Gastroesophageal sphincter (tissue), 4 donors: Measurements from ENCODE around the gene PSME3. TPM values are rescaled to one million over a fixed set of nuclear protein-coding genes. Genes with fewer than 3 reads are reported as not detected.
"Not testable (repeated sequence)": the region's sequence is repeated elsewhere in the genome, so short reads cannot be mapped to it uniquely, and the experiment has no call there.

Source experiments
- ATAC-seq: fragments of 150-250 bp; one replicate; pipeline ENCODE4 v1.9.1; 2016; ENCODE audit warnings: mild to moderate bottlenecking, moderate library complexity
- H3K27ac ChIP-seq, 4 donors: fragments of 200-600 bp; sonication (generic) in 3 of 4; 1 replicate in 3 of 4; 2 replicates in 1 of 4; pipeline ENCODE4 v1.5.1; 2016 to 2019
- H3K27me3 ChIP-seq: fragments of 200-600 bp; sonication (generic); one replicate; pipeline ENCODE4 v1.5.1; 2019
- H3K36me3 ChIP-seq, 2 donors: fragments of 200-600 bp; sonication (generic); one replicate each; pipeline ENCODE4 v1.5.1; 2019; ENCODE audit warnings: control low read depth in 1 of 2
- H3K4me1 ChIP-seq, 3 donors: fragments of 200-600 bp; sonication (generic); 1 replicate in 2 of 3; 2 replicates in 1 of 3; pipeline ENCODE4 v1.5.1; 2016 to 2019; ENCODE audit warnings: control low read depth in 2 of 3
- H3K4me3 ChIP-seq, 2 donors: fragments of 200-600 bp; sonication (generic); one replicate each; pipeline ENCODE4 v1.5.1; 2019; ENCODE audit warnings: mild to moderate bottlenecking in 1 of 2, moderate library complexity in 1 of 2
- H3K9me3 ChIP-seq, 3 donors: fragments of 200-600 bp; sonication (generic); one replicate each; pipeline ENCODE4 v1.5.1; 2017 to 2019; ENCODE audit warnings: control low read depth in 2 of 3
- CTCF ChIP-seq, 4 experiments: fragments of 200-600 bp in 2 of 4; fragments of 450-650 bp in 2 of 4; sonication (generic) in 1 of 4; IDR thresholded peaks; one replicate each; pipeline ENCODE4 v1.5.1; 2017 to 2019; ENCODE audit warnings: antibody characterized with exemption in 4 of 4, mild to moderate bottlenecking in 2 of 4, moderate library complexity in 2 of 4
- EP300 ChIP-seq: sonication (generic); formaldehyde crosslinking; IDR thresholded peaks from one replicate; pipeline ENCODE4 v1.6.1; 2017; ENCODE audit warnings: antibody characterized with exemption, mild to moderate bottlenecking
- POLR2A ChIP-seq, 2 donors: fragments of 450-650 bp; IDR thresholded peaks; one replicate each; pipeline ENCODE4 v1.6.1; 2017; ENCODE audit warnings: antibody characterized with exemption in 2 of 2, mild to moderate bottlenecking in 2 of 2, moderate library complexity in 1 of 2
- POLR2AphosphoS5 ChIP-seq: sonication (generic); formaldehyde crosslinking; IDR thresholded peaks from one replicate; pipeline ENCODE4 v1.6.1; 2017; ENCODE audit warnings: antibody characterized with exemption
- WGBS, 2 donors: methylation state at CpG; one replicate each; pipeline ENCODE4 v1.1.5; 2018; ENCODE audit warnings: low coverage in 1 of 2; 5-methylcytosine and 5-hydroxymethylcytosine counted together
- total RNA-seq, 4 donors: library from RNA; depleted of rRNA; stranded (reverse); fragments of >200 nt; gene quantifications; one replicate each; pipeline ENCODE4 v1.1.0, GENCODE V29; 2016

The PSME3 gene
- total RNA-seq, 4 donors from 2014 or later: 60.7 to 109 (median 82.0) TPM

- Histone ChIP-seq H3K27ac (no peak overlapping the region), H3K27me3 (no peaks in the 10 kb centered on the region), H3K9me3 (no peaks in the 10 kb centered on the region), H3K36me3 (peaks cover 0 to 55% of the 10 kb centered on the region in 2 donors), H3K4me3 (no peak overlapping the region), H3K4me1 (peaks cover 0 to 14% (median 0%) of the 10 kb centered on the region in 3 donors)
- ATAC-seq: no peak
- no peak for TF ChIP-seq POLR2AphosphoS5
- TF ChIP-seq POLR2A (IDR thresholded peaks at IDR 0.05): no peak
- no peak for TF ChIP-seq CTCF (IDR thresholded peaks at IDR 0.05)
- no peak for TF ChIP-seq EP300
- 90 to 93% methylated on average over 2 to 7 of the region's 12 CpGs for WGBS, 2 donors
Measured at GRCh38 chr17:42868338-42868737, 35.1 kb downstream of the PSME3 start.

GRCh38 chr17:42871647-42872046 is 38.5 kb downstream of the PSME3 start:
- Histone ChIP-seq H3K9me3 (no peaks in the 10 kb centered on the region), H3K36me3 (peaks cover 0 to 55% of the 10 kb centered on the region in 2 donors), H3K4me1 (no peaks in the 10 kb centered on the region), H3K4me3 (no peak overlapping the region), H3K27ac (no peak overlapping the region), H3K27me3 (no peaks in the 10 kb centered on the region)
- no peak for ATAC-seq
- TF ChIP-seq POLR2AphosphoS5: no peak
- no peak for TF ChIP-seq EP300
- 73 to 94% methylated on average over 2 to 4 of the region's 4 CpGs for WGBS, 2 donors

GRCh38 chr17:42872251-42872965 is 39.2 kb downstream of the PSME3 start:
- TF ChIP-seq POLR2AphosphoS5 (no peak), POLR2A (IDR thresholded peaks at IDR 0.05) (no peak), CTCF (IDR thresholded peaks at IDR 0.05) (no peak), EP300 (no peak)
- Histone ChIP-seq H3K4me3 (no peak overlapping the region), H3K36me3 (peaks cover 0 to 53% of the 10 kb centered on the region in 2 donors), H3K9me3 (no peaks in the 10 kb centered on the region), H3K4me1 (no peaks in the 10 kb centered on the region), H3K27me3 (no peaks in the 10 kb centered on the region), H3K27ac (no peak overlapping the region)
- WGBS, 2 donors: 90 to 100% methylated on average over 1 to 2 of the region's 13 CpGs
- no peak for ATAC-seq

- 60 to 82% methylated on average over 2 to 3 of the region's 6 CpGs for WGBS, 2 donors
- no peaks in the 10 kb centered on the region for H3K27me3 ChIP-seq
- H3K27ac ChIP-seq: no peak overlapping the region
Measured at GRCh38 chr17:42873315-42873714, 40.1 kb downstream of the PSME3 start.

GRCh38 chr17:42873932-42874695 is 40.9 kb downstream of the PSME3 start:
- 73 to 81% methylated on average over 2 to 5 of the region's 12 CpGs for WGBS, 2 donors
- H3K27me3 ChIP-seq, H3K9me3 ChIP-seq, H3K4me1 ChIP-seq, H3K27ac ChIP-seq, ATAC-seq, H3K4me3 ChIP-seq: not testable (repeated sequence)
- H3K36me3 ChIP-seq: peaks cover 0 to 42% of the 10 kb centered on the region in 2 donors

More at GRCh38 chr17:42873315-42873714, 40.1 kb downstream of the PSME3 start:
- ATAC-seq: no peak
- TF ChIP-seq POLR2A (IDR thresholded peaks at IDR 0.05) (no peak), EP300 (no peak), CTCF (IDR thresholded peaks at IDR 0.05) (no peak), POLR2AphosphoS5 (no peak)
- no peak overlapping the region for H3K4me3 ChIP-seq
- no peaks in the 10 kb centered on the region for H3K4me1 ChIP-seq
- H3K9me3 ChIP-seq: no peaks in the 10 kb centered on the region
- peaks cover 0 to 47% of the 10 kb centered on the region in 2 donors for H3K36me3 ChIP-seq

- TF ChIP-seq POLR2A (IDR thresholded peaks at IDR 0.05) (no peak), POLR2AphosphoS5 (no peak), EP300 (no peak), CTCF (IDR thresholded peaks at IDR 0.05) (no peak)
- Histone ChIP-seq H3K9me3 (no peaks in the 10 kb centered on the region), H3K4me3 (no peak overlapping the region), H3K4me1 (no peaks in the 10 kb centered on the region), H3K27me3 (no peaks in the 10 kb centered on the region), H3K36me3 (peaks cover 0 to 26% of the 10 kb centered on the region in 2 donors), H3K27ac (no peak overlapping the region)
- no peak for ATAC-seq
- WGBS, 2 donors: 96% methylated on average over 6 of the region's 10 CpGs; no CpG with 5 or more reads in 1 of the 2 donors
Measured at GRCh38 chr17:42877037-42877436, 43.8 kb downstream of the PSME3 start.
